GM21367 (cell line): ENCODE measurements around the gene DMD.
"Not testable (repeated sequence)": the region's sequence is repeated elsewhere in the genome, so short reads cannot be mapped to it uniquely, and the experiment has no call there.

Experiments used
- ATAC-seq: cut with Tn5 transposase; IDR thresholded peaks from one replicate; pipeline ENCODE4 v1.9.1; 2021; ENCODE audit not compliant: unreplicated experiment

Gene DMD

DNA sequence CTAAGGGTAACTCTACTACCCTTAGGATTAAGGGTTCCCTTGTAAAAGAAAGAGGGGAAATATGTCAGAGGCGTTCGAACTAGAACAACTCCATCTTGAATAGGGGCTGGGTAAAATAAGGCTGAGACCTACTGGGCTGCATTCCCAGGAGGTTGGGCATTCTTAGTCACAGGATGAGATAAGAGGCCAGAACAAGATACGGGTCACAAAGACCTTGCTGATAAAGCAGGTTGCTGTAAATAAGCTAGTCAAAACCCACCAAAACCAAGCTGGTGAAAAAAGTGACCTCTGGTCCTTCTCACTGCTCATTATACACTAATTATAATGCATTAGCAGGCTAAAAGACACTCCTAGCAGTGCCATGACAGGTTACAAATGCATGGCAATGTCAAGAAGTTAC, 922.0 kb downstream of the DMD start:
- ATAC-seq, result no peak

DNA sequence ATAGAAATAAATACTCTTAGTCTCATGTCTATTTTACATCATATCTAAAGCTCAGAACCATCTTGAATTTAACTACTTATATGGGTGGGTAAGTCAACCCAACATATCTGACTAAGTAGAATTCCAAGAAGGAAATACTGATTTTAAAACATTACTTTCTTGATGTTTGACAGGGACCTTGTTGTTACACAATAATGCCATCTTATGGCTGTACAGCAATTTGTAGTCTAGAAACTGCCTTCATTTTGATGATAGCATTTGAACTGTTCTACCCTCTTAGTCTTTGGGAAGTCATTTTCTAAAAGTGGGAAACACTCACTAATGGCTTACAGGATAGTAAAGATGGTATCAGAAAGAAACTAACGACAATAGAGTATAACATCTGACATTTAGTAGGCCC, 929.5 kb downstream of the DMD start:
- no peak for ATAC-seq

DNA sequence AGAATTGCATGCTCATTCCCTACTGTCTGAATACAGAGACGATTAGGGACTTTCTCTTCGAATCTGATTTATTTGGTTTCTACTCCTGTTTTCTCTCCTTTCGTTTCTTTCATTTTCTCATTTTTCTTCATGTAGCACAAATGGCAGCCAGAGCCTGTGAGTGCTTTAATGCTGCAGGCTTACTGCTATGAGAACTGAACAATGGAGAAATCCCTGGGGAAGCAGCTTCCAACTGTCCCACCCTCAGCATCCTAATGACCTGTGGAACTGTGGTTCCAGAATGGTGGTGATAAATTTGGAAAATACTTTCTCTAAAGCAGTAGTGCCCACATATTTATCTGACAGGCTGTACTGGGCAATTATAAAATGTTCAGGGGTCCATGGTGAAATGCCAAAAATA, 930.4 kb downstream of the DMD start:
- no peak for ATAC-seq

DNA sequence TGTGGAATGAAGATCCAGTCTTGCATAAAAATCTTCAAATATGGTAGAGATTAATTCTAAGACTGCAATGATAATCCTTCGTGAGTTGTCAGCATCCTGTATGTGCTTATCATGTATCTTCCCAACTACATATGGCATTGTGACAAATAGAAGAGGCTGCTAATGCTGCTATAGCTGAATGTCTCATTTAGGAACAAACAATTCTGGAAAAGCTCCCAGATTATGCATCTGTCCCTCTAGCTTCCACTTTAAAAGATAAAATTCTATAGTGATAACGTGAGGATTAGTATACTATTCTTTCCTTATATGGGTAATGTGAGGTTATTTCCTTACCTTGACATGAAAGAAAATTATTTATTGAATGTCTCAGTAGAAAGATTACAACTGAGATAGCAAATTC, 930.9 kb downstream of the DMD start:
- no peak for ATAC-seq

DNA sequence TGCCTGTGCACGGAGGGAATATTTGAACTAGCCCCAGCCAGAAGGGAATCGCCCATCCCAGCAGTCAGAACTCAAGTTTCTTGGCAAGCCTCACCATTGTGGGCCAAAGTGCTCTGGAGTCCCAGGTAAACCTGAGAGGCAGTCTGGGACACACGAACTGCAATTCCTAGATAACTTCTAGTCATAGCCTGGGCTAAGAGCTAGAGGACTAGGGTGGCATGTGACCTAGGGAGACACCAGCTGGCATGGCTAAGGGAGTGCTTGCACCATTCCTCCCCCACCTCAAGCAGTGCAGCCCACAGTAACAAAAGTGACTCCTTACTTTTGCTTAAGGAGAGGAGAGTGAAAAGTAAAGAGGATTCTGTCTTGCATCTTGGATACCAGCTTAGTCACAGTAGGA, 935.2 kb downstream of the DMD start:
- ATAC-seq, result no peak

DNA sequence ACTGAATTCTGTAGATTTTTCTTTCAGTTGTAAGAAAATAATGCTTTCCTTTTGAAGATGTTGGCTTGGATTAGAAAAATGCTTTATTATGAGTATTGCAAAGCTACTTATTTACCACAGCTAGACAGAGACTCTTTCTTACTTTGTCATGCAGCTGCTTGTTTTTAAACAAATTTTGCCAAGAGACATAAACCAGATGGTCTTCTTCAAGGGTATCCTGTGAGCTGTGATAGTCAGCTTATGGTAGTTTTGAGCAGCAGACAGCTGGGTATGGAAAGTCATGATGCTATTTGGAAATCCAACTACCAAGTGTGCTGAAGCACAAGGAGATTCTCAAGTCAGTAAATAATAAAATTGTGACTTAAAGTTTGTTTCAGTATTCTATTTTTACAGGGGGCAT, 941.5 kb downstream of the DMD start:
- ATAC-seq, result no peak

DNA sequence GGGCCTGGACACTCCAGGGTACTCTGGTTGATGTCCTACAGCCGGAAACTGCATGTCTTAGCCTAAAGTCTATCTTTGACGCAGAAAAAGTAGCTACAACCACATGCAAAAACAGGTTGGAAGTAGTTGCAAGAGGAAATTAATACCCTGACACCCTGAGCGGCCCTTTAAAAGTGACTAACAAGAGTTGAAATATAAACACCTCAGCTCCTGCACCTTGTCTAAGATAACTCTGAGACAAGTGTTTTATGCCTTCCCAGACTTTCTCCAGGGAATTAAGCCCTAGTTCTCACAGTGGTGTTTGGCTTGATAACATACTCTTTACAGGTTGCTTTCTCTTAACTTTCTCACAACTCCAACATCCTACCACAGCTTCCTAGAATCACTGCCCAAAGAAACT, 943.1 kb downstream of the DMD start:
- no peak for ATAC-seq

DNA sequence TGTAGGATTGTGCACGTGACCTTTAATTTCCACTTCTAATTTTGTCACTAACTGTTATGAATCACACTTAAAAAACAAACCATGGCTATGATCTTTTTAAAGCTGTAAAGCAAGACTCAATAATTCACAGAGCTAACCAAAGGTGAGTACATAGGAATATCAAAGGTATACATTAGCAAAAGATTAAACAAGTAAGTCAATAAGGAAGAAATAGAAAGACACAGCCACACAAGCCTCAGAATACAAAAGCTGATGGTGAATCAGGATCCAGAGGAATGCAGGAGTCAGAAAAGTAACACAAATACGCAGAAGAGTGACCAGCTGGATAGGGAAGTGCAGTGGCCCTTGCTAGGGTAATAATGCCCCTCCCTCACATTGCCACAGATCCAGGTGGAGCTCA, 943.6 kb downstream of the DMD start:
- no peak for ATAC-seq

DNA sequence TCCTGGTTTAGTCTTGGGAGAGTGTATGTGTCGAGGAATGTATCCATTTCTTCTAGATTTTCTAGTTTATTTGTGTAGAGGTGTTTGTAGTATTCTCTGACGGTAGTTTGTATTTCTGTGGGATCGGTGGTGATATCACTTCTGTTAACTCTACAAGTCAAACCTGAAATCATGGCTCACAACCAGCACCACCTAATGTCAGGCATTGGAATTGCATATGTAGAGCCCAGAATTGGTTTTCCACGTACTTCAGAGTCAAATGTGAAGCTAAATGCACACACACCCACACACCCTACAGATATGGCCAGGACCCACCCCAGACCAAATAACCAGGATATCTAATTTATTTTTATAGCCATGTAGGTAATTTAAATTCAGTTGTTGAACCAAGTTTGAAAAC, 964.7 kb downstream of the DMD start:
- ATAC-seq, result not testable (repeated sequence)

DNA sequence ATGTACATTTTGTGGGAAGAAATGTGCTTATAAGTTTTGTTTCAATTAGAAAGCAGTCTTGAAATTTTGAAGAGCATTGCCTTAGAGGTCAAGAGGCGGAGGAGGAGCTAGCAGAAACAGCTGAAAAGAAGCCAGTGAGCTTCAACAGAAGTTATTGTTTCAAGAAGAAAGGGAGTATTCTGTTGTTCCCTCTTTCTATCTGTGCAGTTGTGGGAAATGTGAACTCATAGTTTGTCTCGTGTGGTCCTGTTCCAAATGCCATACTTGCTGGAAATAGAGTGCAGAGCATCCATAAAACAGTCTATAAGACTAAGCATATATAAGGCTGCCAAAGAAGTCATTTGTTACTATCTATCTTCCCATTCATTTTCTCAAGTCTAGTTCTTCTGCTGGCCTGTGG, 1015.7 kb downstream of the DMD start:
- no peak for ATAC-seq

DNA sequence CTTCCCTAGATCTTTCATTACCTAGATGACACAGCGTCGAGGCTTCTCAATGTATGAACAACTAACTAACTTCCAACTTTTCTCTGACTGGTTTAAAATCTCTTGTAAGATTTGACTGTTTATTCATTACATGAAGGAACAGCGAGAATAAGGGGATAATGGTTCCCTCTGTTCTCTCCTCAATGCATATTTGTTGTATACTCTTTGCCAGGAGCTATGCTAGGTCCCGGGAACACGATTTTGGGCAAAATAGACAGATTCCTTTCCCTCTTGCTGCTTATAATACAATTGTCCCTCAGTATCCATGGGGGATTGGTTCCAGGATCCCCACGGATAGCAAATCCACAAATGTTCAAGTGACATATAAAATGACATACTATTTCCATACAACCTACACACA, 1020.0 kb downstream of the DMD start:
- ATAC-seq, result no peak

DNA sequence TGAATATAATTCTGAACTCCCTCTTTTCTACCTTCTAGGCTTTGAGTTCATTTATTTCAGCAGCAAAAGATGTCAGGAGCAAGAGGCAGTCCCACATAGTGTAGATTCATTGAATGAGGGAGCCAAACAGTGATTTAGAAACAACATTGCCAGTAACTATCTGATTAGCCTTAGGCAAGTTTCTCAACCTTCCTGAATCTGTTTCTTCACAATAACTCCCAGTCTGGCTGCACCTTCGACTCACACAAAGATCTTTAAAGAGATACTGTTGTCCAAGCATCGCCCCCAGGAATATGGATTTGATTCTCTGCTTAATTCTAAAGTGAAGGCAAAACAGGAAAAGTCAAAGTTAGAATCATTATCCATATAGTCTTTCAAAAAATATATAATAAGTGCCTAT, 1026.2 kb downstream of the DMD start:
- no peak for ATAC-seq

DNA sequence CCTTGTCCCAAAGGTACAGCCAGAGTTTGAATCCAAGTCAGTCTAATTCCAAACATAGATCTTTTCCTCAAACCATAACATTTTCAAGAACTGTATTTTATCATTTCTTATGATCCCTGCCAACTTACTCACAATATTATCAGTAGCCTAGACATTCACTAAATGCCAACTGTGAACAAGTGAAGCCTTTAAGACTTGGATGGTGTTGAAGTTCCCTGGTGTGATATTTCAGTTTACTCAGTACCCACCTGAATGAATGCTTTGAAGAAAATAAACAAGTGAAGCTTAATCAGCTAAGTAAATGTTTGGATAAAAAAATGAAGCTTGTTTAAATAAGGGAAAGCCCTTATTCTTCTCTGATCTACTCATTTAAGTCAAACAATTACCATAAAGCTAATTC, 1028.3 kb downstream of the DMD start:
- no peak for ATAC-seq

DNA sequence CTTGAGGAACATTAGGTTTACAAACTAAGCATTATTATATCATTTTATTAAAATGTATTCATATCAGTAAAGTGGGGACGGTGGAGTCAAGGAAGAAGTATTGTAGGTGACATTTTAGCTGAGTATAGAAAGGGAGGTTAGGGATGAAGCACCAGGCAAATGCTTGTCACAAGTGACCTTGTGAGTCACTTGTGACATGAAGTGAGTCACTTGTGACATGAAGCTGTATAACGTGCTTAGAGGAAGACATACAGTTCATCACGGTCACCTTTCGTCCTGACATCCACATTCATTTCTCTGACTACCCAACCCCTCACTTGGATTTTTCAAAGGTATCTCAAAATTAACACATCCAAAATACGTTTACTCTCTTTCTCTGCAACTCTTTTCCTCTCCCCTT, 1034.8 kb downstream of the DMD start:
- no peak for ATAC-seq

DNA sequence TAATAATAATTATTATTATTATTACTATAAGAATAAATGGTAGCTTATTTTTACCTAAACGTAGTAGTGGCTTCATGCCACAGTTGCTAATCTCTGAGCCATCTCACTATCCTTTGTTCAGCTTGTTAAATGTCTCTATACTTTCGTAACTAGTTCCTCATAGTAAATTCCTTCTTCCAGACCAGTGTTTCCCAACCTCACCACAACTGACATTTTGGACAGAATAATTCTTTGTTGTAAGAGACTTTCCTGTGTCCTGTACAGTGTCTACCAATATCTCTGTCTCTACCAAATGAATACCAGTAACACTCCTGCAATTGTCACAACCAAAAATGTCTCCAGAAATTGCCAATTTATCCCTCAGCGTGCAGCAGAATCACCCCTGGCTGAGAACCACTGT, 1040.9 kb downstream of the DMD start:
- no peak for ATAC-seq

DNA sequence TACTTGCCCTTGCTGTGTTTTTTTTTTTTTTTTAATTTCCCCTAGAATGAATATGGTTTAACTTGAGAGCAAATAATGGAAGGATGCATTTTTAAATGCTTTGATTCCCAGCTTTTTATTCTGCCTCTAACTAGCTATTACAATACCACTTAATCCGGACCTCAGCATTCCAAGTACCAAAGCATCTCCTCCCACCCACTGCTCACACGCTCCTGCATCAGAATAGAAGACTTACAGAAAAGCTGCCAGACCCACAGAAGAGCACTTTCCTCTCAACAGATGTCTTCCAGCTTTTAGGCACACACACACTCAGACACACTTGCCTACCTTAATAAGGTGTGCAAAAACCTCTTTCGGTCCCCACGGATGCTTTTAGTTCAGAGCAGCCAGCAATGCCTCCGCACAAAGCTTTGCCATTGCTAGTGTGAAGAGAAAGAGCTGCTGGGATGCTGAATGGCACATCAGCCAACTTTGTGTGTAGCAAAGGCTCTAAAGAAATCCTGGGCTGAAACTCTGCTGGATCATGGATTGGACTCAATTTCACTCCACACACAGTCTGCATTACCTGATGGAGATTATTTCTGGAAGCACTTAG, 1056.2 kb downstream of the DMD start:
- ATAC-seq, result no peak

DNA sequence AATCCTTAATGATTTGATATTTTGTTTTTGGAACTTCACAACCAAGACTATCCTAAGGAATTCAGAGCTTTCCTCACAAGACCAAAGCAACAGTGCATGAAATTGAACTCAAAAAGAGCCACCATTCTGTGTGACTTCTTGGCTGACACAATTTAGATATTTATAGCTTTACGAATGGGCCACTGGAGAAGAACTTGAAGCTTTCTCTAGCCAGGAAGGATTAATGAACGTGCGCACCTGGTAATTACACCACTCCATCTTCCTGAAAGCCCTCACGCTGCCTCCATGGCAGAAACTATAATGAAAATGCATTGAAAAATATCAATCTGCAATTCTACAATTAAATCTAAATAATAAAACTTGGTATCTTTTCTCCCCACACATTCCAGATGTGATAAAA, 1057.8 kb downstream of the DMD start:
- ATAC-seq, result no peak

DNA sequence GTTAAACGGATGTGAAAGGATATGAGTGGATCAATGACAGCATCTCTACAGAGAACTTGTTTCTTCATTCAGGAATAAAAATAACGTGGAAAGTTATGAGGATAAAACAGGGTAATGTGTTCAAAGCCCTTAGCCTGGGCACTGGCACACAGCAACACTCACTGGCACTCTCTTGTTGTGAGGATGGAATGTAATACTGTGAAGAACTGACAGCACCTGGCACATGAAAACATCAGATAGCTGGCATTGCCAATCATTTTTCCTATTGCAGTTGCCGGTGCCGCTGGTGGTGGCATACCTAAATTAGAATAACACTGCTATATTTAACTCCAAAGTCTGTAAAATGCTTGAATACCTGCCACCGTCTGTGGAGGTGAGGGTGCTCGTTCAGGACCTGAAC, 1061.2 kb downstream of the DMD start:
- no peak for ATAC-seq

DNA sequence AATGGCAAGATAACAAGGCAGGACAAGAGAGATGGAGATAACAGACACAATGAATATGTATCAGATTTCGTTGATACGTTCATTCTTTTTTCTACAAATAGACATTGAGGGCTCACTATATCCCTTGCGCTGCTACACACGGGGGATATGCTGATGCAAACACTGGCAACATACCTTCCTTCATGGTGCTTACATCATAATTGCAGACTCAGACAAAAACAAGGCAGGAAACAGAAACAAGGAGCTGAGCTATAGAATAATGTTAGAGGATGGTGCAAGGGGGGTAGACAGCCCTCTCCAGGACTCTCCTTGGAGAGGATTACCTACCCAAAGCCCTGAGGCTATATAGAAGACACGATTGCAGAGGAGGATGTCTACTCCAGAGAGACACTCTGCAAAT, 1069.5 kb downstream of the DMD start:
- no peak for ATAC-seq

DNA sequence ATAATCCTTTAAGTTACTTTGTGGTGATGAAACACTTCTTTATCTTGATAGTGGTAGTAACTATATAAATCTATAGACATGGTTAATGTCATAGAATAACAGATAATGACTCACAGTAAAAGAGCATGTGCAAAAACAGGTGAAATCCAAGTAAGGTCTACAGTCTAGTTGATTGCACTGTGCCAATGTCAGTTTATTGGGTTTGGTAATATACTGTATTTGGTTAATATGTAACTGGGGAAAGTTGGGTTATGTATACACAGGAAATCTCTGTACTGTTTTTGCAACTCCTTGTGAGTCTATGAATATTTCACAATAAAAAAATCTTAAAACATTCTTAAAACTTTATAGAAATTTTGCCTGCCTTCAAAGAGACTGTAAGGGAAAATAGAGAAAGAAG, 1071.9 kb downstream of the DMD start:
- no peak for ATAC-seq

DNA sequence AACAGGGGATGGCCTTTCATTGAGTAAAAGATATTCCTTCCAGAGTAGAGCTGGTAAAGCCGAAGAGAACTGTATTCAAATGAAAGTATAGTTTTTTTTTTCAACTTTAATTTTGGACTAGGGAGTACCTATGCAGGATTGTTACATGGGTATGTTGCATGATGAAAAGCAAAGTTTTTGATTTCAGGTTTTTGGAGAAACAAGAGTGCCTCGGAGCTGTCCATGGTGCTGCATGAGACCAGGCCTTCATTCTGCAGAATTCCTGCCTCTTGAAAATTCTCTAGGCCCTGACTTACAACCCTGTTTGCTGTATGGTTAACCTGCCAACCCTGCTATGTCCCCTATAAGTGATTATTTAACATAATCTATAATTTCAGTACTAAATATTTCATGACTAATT, 1073.8 kb downstream of the DMD start:
- ATAC-seq, result no peak

DNA sequence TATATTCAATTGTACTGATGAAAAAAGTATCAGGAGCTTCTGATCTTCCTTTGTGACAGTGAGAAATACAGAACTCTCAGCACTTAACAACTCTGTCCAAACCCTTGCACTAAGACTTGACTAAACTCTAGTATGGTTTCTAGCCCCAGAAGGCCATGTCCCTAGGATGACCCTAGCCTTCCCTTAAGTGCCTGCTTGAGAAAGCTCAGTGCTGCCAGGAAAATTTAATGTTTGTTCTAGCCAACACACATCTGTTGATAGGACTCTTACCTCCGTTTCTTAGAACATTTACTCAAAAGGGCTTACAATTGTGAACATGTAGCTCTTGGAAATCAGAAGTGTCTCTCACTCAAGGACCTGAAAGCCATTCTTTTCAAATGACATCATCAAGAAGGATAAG, 1084.4 kb downstream of the DMD start:
- no peak for ATAC-seq

DNA sequence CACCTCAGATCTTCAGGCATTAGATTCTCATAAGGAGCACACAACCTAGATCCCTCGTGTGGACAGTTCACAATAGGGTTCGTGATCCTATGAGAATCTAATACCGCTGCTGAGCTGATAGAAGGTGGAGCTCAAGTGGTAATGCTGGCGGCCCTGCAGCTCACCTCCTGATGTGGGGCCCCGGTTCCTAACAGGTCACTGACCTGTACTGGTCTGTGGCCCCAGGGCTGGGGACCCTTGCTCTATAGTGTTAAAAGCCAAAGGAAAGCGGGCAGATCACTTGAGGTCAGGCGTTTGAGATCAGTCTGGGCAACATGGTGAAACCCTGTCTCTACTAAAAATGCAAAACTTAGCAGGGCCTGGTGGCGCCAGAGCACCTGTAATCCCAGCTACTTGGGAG, 1092.5 kb downstream of the DMD start:
- ATAC-seq, result no peak

DNA sequence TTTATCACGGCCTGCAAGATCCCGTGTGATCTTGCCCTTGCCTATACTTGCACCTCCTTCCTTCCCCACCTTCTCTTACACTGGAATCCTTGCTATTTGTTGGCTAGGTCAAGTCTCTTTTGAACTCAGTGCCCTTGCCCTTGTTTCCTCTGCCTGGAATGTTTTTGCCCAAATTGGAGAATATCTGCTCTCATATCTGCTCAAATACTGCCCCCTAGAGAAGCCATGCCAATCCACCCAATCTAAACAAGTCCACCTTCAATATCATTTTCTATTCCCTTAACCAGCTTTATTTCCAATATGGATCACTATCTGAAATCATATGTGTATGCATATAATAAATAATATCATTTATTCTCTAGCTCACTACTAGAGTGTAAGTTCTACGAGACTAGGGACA, 1095.3 kb downstream of the DMD start:
- no peak for ATAC-seq
